Measurements from ENCODE around the gene FIBP.
"Not testable (repeated sequence)": the region's sequence is repeated elsewhere in the genome, so short reads cannot be mapped to it uniquely, and the experiment has no call there.

The FIBP gene

DNA sequence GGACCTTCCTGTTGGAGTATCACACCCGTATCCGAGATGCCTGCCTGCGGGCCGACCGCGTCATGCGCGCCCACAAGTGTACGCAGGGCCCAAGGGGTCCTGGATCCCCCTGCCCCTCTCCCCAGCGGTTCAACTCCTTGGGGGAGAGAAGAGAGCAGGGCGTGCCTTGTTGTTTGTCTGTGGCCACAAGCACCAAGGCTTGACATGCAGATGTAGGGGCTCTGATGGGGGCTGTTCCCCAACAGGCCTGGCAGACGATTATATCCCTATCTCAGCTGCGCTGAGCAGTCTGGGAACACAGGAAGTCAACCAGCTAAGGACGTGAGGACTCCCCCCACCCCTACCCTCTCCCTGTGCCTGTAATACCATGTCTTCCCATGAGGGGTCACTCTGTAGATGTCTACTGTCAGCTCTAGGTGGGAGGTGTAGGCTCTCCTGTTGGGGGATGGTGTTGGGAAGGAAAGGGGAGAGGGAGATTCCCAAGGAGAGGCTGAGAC lies 37.1 kb downstream of the FIBP start:
- FAIRE-seq: no peak
- TF ChIP-seq POLR2A (IDR thresholded peaks at IDR 0.05; ENCODE audit: low read depth, low read length): no peak
- no peak for DNase-seq (ENCODE audit: insufficient read length, low spot score)

DNA sequence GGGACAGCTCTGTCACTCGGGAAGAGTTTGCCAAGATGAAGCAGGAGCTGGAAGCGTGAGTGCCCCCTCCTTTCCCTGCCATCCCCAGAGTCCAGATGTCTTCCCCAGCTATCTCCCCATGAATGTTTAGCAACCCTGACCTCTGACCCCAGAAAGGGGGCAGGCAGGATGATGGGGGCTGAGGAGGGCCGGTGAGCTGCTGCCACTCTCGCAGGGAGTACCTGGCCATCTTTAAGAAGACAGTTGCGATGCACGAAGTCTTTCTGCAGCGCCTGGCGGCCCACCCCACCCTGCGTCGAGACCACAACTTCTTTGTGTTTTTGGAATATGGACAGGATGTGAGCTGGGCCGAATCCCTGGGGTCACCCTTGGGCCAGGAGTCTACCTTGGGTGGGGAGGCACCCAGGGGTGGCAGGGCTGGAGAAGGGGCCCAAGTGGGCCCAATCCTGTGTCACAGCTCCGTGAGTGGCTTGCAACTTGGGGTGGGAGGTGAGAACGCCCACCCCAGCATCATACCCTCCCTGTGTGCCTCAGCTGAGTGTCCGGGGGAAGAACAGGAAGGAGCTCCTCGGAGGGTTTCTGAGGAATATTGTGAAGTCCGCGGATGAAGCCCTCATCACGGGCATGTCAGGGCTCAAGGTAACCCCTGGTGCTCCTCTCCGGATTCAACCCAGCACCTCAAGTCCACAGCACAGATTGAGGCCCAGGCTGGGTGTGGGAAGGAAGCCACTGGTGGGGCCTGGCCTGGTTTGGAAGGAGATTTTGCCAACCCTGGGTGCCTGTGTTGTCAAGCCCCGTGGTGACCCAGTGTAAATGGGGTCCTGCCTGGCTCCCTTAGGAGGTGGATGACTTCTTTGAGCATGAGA lies 37.8 kb downstream of the FIBP start:
- FAIRE-seq (no peak), DNase-seq (ENCODE audit: insufficient read length, low spot score) (no peak)
- TF ChIP-seq POLR2A (IDR thresholded peaks at IDR 0.05; ENCODE audit: low read depth, low read length): no peak

DNA sequence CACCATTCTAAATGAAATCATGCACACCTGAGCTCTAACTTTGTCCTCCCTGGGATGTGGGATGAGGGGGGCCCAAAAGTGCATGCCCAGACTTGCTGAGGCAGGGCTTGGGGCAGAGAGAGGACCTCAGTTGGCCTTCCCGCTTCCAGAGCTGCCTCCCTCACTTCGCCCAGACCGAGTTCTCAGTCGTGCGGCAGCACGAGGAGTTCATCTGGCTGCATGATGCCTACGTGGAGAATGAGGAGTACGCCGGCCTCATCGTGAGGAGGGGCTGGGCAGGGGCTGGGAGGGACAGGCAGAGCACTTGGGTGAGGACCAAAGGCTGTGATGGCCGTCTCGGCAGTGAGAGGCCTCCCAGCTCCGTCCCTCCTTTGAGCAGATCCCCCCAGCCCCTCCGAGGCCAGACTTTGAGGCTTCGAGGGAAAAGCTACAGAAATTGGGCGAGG lies 38.5 kb downstream of the FIBP start:
- FAIRE-seq: no peak
- no peak for TF ChIP-seq POLR2A (IDR thresholded peaks at IDR 0.05; ENCODE audit: low read depth, low read length)
- DNase-seq (ENCODE audit: insufficient read length, low spot score): no peak

GRCh38 chr11:65849366-65849765 lies 38.9 kb downstream of the FIBP start:
- FAIRE-seq: no peak

DNA sequence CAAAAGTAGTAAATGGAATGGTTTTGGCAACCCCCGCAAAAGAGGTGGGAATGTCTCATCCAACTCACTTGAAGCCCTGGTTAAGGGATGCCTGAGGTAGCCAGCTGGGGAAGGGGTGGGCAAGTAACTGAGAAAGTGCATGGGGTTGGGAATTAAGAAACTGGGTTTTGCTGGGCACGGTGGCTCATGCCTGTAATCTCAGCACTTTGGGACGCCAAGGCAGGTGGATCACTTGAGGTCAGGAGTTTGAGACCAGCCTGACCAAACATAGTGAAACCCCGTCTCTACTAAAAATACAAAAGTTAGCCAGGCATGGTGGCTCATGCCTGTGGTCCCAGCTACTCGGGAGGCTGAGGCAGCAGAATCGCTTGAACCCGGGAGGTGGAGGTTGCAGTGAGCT lies 39.6 kb downstream of the FIBP start:
- not testable (repeated sequence) for DNase-seq (ENCODE audit: insufficient read length, low spot score); FAIRE-seq

More at GRCh38 chr11:65849366-65849765, 38.9 kb downstream of the FIBP start:
- DNase-seq (ENCODE audit: insufficient read length, low spot score): no peak
- no peak for TF ChIP-seq POLR2A (IDR thresholded peaks at IDR 0.05; ENCODE audit: low read depth, low read length)

- DNase-seq (ENCODE audit: insufficient read length, low spot score) (no peak), FAIRE-seq (no peak)
- TF ChIP-seq POLR2A (IDR thresholded peaks at IDR 0.05; ENCODE audit: low read depth, low read length): no peak
Measured at GRCh38 chr11:65847746-65848145, 40.5 kb downstream of the FIBP start.

DNA sequence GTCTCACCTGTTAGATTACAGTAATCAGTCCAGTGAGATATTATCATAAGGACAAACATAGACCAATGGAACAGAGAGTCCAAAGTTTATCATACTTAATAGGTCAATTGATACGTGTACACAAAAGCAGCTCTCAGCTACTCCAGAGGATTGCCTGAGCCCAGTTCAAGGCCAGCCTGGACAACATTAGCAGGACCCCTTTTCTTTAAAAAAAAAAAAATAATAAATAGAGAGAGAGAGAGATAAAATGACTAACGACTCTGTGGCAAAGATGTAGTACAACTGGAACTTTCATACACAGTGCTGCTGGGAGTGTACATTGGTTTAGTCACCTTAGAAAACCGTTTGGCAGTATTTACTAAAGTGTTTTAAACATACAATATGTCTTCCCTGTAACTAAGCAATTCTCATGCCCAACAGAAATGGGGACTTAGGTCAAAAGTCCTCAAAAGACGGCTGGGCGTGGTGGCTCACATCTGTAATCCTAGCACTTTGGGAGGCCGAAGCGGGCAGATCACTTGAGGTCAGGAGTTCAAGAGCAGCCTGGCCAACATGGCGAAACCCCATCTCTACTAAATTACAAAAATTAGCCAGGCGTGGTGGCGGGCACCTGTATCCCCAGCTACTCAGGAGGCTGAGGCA lies 43.9 kb downstream of the FIBP start:
- FAIRE-seq (no peak), DNase-seq (ENCODE audit: insufficient read length, low spot score) (no peak)
- TF ChIP-seq POLR2A (IDR thresholded peaks at IDR 0.05; ENCODE audit: low read depth, low read length): no peak

- FAIRE-seq (no peak), DNase-seq (ENCODE audit: insufficient read length, low spot score) (no peak)
- TF ChIP-seq POLR2A (IDR thresholded peaks at IDR 0.05; ENCODE audit: low read depth, low read length): no peak
Measured at GRCh38 chr11:65843811-65844210, 44.5 kb downstream of the FIBP start.

GRCh38 chr11:65842144-65842543 lies 46.1 kb downstream of the FIBP start:
- DNase-seq (ENCODE audit: insufficient read length, low spot score) (no peak), FAIRE-seq (no peak)
- no peak for TF ChIP-seq POLR2A (IDR thresholded peaks at IDR 0.05; ENCODE audit: low read depth, low read length)

DNA sequence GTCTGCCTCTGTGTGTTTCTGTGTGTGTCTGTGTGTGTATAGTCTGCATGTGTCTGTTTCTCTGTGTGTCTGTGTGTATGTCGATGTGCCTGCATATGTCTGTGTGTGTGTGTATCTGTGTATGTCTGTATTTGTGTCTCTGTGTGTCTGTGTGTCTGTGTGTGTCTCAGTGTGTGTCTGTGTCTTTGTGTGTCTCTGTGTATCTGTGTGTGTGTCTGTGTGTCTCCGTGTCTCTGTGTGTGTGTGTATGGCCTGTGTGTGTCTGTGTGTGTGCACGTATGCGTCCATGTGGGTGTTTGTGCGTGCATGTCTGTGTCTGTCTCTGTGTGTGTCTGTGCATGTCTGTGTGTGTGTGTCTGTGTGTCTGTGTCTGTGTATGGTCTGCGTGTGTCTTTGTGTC lies 54.1 kb downstream of the FIBP start:
- TF ChIP-seq POLR2A (IDR thresholded peaks at IDR 0.05; ENCODE audit: low read depth, low read length): no peak
- FAIRE-seq: no peak
- no peak for DNase-seq (ENCODE audit: insufficient read length, low spot score)
